C4-2B (cell line): ENCODE results near the gene SELENOS.

Experiments used
- ZFX ChIP-seq: fragments of 450-650 bp; IDR thresholded peaks from 2 replicates; pipeline ENCODE4 v1.6.1; 2017
- TF ChIP-seq, protein P1 (sequence below): fragments of 450-650 bp; conservative IDR thresholded peaks from 2 replicates; pipeline ENCODE4 v1.5.1; 2017; ENCODE audit warnings: mild to moderate bottlenecking

- TF ChIP-seq, protein P1, sequence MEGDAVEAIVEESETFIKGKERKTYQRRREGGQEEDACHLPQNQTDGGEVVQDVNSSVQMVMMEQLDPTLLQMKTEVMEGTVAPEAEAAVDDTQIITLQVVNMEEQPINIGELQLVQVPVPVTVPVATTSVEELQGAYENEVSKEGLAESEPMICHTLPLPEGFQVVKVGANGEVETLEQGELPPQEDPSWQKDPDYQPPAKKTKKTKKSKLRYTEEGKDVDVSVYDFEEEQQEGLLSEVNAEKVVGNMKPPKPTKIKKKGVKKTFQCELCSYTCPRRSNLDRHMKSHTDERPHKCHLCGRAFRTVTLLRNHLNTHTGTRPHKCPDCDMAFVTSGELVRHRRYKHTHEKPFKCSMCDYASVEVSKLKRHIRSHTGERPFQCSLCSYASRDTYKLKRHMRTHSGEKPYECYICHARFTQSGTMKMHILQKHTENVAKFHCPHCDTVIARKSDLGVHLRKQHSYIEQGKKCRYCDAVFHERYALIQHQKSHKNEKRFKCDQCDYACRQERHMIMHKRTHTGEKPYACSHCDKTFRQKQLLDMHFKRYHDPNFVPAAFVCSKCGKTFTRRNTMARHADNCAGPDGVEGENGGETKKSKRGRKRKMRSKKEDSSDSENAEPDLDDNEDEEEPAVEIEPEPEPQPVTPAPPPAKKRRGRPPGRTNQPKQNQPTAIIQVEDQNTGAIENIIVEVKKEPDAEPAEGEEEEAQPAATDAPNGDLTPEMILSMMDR: no peak
- no peak for TF ChIP-seq ZFX
Measured at GRCh38 chr15:101272584-101272983, 4.7 kb downstream of the SELENOS start.
